ENCODE measurements around the gene TDRD12. TPM values are rescaled to one million over a fixed set of nuclear protein-coding genes. Genes with fewer than 3 reads are reported as not detected.

The TDRD12 gene
- total and polyA plus RNA-seq, 2 of the 13 experiments (the other 11 are each of a cell fraction or from before 2014, with no cell fraction given): 0.03 to 0.40 TPM

GRCh38 chr19:32691291-32691951 lies 28.1 kb upstream of the TDRD12 start, which contains the start of gene NUDT19 (continued):
- no peak for TF ChIP-seq AKNA (CRISPR knock-in tag; IDR thresholded peaks at IDR 0.05; ENCODE audit: borderline replicate concordance)
- TF ChIP-seq ZBTB26 (CRISPR knock-in tag; IDR thresholded peaks at IDR 0.05; ENCODE audit: borderline replicate concordance): no peak
- TF ChIP-seq, protein P1, sequence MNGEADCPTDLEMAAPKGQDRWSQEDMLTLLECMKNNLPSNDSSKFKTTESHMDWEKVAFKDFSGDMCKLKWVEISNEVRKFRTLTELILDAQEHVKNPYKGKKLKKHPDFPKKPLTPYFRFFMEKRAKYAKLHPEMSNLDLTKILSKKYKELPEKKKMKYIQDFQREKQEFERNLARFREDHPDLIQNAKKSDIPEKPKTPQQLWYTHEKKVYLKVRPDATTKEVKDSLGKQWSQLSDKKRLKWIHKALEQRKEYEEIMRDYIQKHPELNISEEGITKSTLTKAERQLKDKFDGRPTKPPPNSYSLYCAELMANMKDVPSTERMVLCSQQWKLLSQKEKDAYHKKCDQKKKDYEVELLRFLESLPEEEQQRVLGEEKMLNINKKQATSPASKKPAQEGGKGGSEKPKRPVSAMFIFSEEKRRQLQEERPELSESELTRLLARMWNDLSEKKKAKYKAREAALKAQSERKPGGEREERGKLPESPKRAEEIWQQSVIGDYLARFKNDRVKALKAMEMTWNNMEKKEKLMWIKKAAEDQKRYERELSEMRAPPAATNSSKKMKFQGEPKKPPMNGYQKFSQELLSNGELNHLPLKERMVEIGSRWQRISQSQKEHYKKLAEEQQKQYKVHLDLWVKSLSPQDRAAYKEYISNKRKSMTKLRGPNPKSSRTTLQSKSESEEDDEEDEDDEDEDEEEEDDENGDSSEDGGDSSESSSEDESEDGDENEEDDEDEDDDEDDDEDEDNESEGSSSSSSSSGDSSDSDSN (CRISPR knock-in tag; IDR thresholded peaks at IDR 0.05): peak; percentile 74; the same call in 1 of the 2 replicates
- no peak for TF ChIP-seq MYNN (CRISPR knock-in tag; IDR thresholded peaks at IDR 0.05; ENCODE audit: low read depth)
- no peak for TF ChIP-seq ZNF326 (CRISPR knock-in tag; IDR thresholded peaks at IDR 0.05; ENCODE audit: borderline replicate concordance)
- no peak for TF ChIP-seq ZC3H13 (CRISPR knock-in tag; IDR thresholded peaks at IDR 0.05)
- no peak for TF ChIP-seq RFXAP (CRISPR knock-in tag; IDR thresholded peaks at IDR 0.05; ENCODE audit: borderline replicate concordance)
- no peak for TF ChIP-seq ZNF251 (CRISPR knock-in tag; IDR thresholded peaks at IDR 0.05)
- TF ChIP-seq ZNF543 (CRISPR knock-in tag; IDR thresholded peaks at IDR 0.05): no peak; the same call in 1 of the 2 replicates
- no peak for TF ChIP-seq HNRNPUL1 (IDR thresholded peaks at IDR 0.05; ENCODE audit: low read depth, low read length)
- peak; percentile 51; the same call in 1 of the 2 replicates for TF ChIP-seq GATAD1 (CRISPR knock-in tag; IDR thresholded peaks at IDR 0.05)
- TF ChIP-seq, protein P2, sequence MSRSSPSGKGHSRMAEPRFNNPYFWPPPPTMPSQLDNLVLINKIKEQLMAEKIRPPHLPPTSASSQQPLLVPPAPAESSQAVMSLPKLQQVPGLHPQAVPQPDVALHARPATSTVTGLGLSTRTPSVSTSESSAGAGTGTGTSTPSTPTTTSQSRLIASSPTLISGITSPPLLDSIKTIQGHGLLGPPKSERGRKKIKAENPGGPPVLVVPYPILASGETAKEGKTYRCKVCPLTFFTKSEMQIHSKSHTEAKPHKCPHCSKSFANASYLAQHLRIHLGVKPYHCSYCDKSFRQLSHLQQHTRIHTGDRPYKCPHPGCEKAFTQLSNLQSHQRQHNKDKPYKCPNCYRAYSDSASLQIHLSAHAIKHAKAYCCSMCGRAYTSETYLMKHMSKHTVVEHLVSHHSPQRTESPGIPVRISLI (CRISPR knock-in tag; IDR thresholded peaks at IDR 0.05; ENCODE audit: borderline replicate concordance): no peak
- TF ChIP-seq ETS1 (CRISPR knock-in tag; IDR thresholded peaks at IDR 0.05): no peak
- TF ChIP-seq, protein P3, sequence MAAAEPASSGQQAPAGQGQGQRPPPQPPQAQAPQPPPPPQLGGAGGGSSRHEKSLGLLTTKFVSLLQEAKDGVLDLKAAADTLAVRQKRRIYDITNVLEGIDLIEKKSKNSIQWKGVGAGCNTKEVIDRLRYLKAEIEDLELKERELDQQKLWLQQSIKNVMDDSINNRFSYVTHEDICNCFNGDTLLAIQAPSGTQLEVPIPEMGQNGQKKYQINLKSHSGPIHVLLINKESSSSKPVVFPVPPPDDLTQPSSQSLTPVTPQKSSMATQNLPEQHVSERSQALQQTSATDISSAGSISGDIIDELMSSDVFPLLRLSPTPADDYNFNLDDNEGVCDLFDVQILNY (CRISPR knock-in tag; conservative IDR thresholded peaks at IDR 0.05): 0 out of 2 replicates have a peak, but pooled peaks have one; percentile 46
- TF ChIP-seq ZNF317 (CRISPR knock-in tag; IDR thresholded peaks at IDR 0.05): no peak
- no peak for TF ChIP-seq NR2F2 (IDR thresholded peaks at IDR 0.05; ENCODE audit: borderline replicate concordance, low read depth)
- peak; percentile 23; the same call in 1 of the 2 replicates for TF ChIP-seq ZBTB7B (CRISPR knock-in tag; IDR thresholded peaks at IDR 0.05)

Data from HepG2 (cell line).